Choroid plexus epithelial cell (primary cell): ENCODE data around the gene ADAMTS3.

Source experiments
- DNase-seq: peaks from one replicate; pipeline ENCODE4 v3.0.0-alpha.2; 2010; ENCODE audit warnings: low read depth
- H3K4me3 ChIP-seq: 2 replicates; pipeline ENCODE4 v1.5.1; 2011; ENCODE audit warnings: low read depth, mild to moderate bottlenecking, control low read depth, low read length, moderate library complexity
- CTCF ChIP-seq: conservative IDR thresholded peaks from 2 replicates; pipeline ENCODE4 v1.5.1; 2011; ENCODE audit warnings: low read depth, mild to moderate bottlenecking, control low read depth, inconsistent platforms, low read length, moderate library complexity

ADAMTS3 gene

DNA sequence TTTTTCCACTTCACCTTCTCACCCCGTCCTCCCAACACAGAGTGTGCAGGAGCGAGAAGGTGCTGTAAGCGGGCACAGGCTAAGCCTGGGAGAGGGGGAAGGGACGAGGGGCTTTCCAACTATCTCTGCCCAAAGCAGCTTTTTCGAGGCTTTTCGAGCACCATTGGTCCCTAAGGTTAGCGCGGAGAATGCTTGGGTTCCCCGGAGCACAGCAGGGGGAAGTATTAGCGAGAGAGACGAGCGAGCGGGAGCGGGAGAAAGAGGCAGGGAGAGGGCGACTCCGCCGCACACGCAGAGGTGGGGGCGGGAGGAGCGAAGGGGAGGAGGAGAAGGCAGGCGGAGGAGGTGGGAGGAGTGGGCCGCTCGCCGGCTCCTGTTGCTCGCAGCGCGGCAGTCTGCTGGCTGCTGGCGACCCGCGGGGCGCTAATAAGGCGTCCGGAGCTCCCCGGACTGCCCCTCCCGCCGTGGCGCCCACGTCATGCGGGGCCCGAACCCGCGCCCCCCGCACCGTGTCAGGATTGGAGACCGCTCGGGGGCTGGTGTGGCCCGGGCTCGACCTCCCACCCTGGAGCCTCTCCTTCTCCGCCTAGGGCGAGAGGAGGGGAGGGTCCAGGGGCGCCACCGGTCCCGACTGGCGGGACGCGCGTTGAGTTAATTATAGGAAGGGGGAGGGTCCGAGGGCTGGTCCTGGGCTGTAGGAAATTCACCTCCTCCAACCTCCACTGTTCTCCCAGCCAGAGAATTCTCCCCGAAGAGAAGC is at the start of gene ADAMTS3:
ADAMTS3 (minus strand) TSS at position 263 of the 760 bp plus-strand sequence. CDS start 459 bp downstream, outside the sequence.
- peak within 1 kb of the TSS; percentile 66 for H3K4me3 ChIP-seq
- peak; percentile 74 for DNase-seq
- TF ChIP-seq CTCF, result peak; percentile 21

- DNase-seq, result peak; percentile 10
- TF ChIP-seq CTCF, result no peak
Observed at GRCh38 chr4:72613959-72614358, 44.9 kb upstream of the ADAMTS3 start.

DNA sequence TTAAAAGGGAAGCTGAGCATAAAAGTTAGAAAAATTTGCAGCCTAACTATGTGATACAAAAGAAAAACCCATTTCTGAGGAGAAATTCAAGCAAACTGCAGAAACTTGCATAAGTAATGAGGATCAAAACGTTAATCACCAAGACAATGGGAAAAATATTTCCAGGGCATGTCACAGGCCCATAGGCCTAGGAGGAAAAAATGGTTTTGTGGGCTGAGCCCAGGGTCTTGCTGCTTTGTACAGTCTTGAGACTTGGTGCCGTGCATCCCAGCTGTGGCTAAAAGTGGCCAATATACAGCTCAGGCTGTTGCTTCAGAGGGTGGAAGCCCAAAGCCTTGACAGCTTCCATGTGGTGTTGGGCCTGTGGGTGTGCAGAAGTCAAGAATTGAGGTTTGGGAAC is 37.7 kb upstream of the ADAMTS3 start:
- no peak for TF ChIP-seq CTCF
- no peak for DNase-seq
- H3K4me3 ChIP-seq, result no peak overlapping the region

More at GRCh38 chr4:72613959-72614358, 44.9 kb upstream of the ADAMTS3 start:
- H3K4me3 ChIP-seq, result no peak overlapping the region

DNA sequence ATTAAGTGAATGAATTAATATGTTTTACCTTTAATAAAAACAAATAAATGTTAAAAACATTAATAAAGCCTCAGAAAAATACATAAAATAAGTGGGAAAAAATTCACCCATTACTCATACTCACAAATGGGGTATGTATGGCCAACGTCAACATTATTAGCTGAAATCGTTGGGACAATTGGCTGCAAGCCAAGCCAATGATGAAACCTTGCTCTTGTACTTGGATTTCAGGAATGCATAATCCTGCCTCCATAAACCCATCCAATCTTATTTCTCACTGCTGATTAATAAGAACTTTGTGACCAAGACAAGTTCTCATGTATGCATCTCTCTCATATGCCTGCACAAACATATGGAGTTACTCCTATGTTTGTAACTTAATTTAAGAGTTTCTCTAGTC is 35.3 kb upstream of the ADAMTS3 start:
- no peak for TF ChIP-seq CTCF
- peak; percentile 28 for DNase-seq

DNA sequence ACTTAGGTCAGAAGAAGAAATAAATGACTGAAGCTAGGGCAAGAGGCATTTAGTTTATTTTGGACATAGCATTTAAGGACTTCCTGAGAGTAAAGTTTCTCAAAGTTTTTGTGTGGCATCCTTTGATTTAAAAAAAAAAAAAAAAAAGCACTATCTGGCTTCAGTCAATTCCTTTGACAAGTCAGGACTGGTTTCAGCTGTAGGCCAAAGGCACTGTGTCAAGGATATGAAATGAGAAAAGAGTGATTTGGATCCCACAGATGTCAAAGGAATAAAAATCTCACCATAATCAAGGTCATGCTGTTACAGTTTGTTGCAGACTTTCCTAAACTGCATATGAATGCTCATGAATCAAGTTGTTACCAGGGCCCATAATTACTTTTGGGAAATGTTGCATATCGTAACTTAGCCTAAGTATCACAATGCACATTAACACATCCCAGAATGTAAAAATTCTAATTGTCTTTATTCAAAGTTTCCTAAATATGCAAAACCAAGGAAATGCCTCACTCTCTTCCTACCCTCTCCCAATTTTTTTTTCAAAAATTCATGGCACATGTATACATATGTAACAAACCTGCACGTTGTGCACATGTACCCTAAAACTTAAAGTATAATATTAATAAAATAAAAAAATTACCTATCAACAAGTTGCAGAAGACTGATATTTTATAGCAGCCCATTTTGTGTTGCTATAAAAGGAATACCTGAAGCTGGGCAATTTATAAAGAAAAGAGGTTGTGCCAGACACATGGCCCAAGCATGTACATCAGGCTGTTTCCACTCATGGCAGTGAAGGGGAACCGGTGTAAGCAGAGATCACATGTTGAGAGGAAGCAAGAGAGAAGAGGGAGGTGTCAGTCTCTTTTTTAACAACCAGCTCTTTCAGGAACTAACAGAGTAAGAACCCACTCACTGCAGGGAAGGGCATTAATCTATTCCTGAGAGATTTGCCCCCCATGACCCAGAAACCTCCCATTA is 33.7 kb upstream of the ADAMTS3 start:
- no peak for TF ChIP-seq CTCF
- no peak for DNase-seq
- H3K4me3 ChIP-seq, result no peak overlapping the region

More for the DNA sequence above, 35.3 kb upstream of the ADAMTS3 start:
- H3K4me3 ChIP-seq, result no peak overlapping the region

GRCh38 chr4:72591547-72592454 is 22.8 kb upstream of the ADAMTS3 start:
- no peak for TF ChIP-seq CTCF
- DNase-seq, result no peak
- no peak overlapping the region for H3K4me3 ChIP-seq
